Measurements from ENCODE around the gene S100A12. TPM values are rescaled to one million over a fixed set of nuclear protein-coding genes. Genes with fewer than 3 reads are reported as not detected.

S100A12 gene
- total RNA-seq, 1 donor from 2014 or later, result not detected

GRCh38 chr1:153343811-153344717 is 31.4 kb downstream of the S100A12 start:
- peaks cover 4% of the 10 kb centered on the region for H3K27me3 ChIP-seq (ENCODE audit: control insufficient read depth, insufficient read depth, low read length)
- no peak for TF ChIP-seq CTCF (IDR thresholded peaks at IDR 0.05; ENCODE audit: insufficient read depth, low read length, poor library complexity, severe bottlenecking)
- no peak for DNase-seq (ENCODE audit: low read depth)
- H3K36me3 ChIP-seq (ENCODE audit: control insufficient read depth, insufficient read depth, low read length), result no peaks in the 10 kb centered on the region
- no peak overlapping the region for H3K4me3 ChIP-seq (ENCODE audit: low read depth, low read length)

- H3K36me3 ChIP-seq (ENCODE audit: control insufficient read depth, insufficient read depth, low read length), result no peaks in the 10 kb centered on the region
- no peak for TF ChIP-seq CTCF (IDR thresholded peaks at IDR 0.05; ENCODE audit: insufficient read depth, low read length, poor library complexity, severe bottlenecking)
- H3K4me3 ChIP-seq (ENCODE audit: low read depth, low read length), result no peak overlapping the region
- peaks cover 2% of the 10 kb centered on the region for H3K27me3 ChIP-seq (ENCODE audit: control insufficient read depth, insufficient read depth, low read length)
- no peak for DNase-seq (ENCODE audit: low read depth)
These were observed 32.3 kb downstream of the S100A12 start for GRCh38 chr1:153343040-153343681.

GRCh38 chr1:153342178-153342577 is 33.2 kb downstream of the S100A12 start:
- H3K4me3 ChIP-seq (ENCODE audit: low read depth, low read length), result no peak overlapping the region
- H3K27me3 ChIP-seq (ENCODE audit: control insufficient read depth, insufficient read depth, low read length), result peaks cover 2% of the 10 kb centered on the region
- H3K36me3 ChIP-seq (ENCODE audit: control insufficient read depth, insufficient read depth, low read length), result no peaks in the 10 kb centered on the region
- DNase-seq (ENCODE audit: low read depth), result no peak
- TF ChIP-seq CTCF (IDR thresholded peaks at IDR 0.05; ENCODE audit: insufficient read depth, low read length, poor library complexity, severe bottlenecking), result no peak

GRCh38 chr1:153341431-153341934 is 33.9 kb downstream of the S100A12 start:
- H3K27me3 ChIP-seq (ENCODE audit: control insufficient read depth, insufficient read depth, low read length), result peaks cover 1% of the 10 kb centered on the region

GRCh38 chr1:153340356-153340755 is 35.1 kb downstream of the S100A12 start:
- Histone ChIP-seq H3K36me3 (ENCODE audit: control insufficient read depth, insufficient read depth, low read length) (no peaks in the 10 kb centered on the region), H3K4me3 (ENCODE audit: low read depth, low read length) (no peak overlapping the region), H3K27me3 (ENCODE audit: control insufficient read depth, insufficient read depth, low read length) (no peaks in the 10 kb centered on the region)
- TF ChIP-seq CTCF (IDR thresholded peaks at IDR 0.05; ENCODE audit: insufficient read depth, low read length, poor library complexity, severe bottlenecking), result no peak
- no peak for DNase-seq (ENCODE audit: low read depth)

More at GRCh38 chr1:153341431-153341934, 33.9 kb downstream of the S100A12 start:
- no peak for TF ChIP-seq CTCF (IDR thresholded peaks at IDR 0.05; ENCODE audit: insufficient read depth, low read length, poor library complexity, severe bottlenecking)
- Histone ChIP-seq H3K36me3 (ENCODE audit: control insufficient read depth, insufficient read depth, low read length) (no peaks in the 10 kb centered on the region), H3K4me3 (ENCODE audit: low read depth, low read length) (no peak overlapping the region)
- no peak for DNase-seq (ENCODE audit: low read depth)
